GM12878 (cell line): ENCODE measurements around the gene ZKSCAN7. TPM values are rescaled to one million over a fixed set of nuclear protein-coding genes. Genes with fewer than 3 reads are reported as not detected.

ENCODE experiments used
- ATAC-seq: fragments of 200-7000 bp; cut with Tn5 transposase; 3 replicates; pipeline ENCODE4 v1.9.1; 2020; ENCODE audit warnings: mild to moderate bottlenecking, moderate library complexity
- BruUV-seq: library from RNA; stranded (reverse); fragments of 400-500 nt; replicated peaks from 2 replicates; lab custom pipeline; 2021; lab: Mats Ljungman, UMichigan
- CTCF ChIA-PET: fragments of 300-600 bp; sonication (Branson Sonifier 250); formaldehyde crosslinking; extraction: SDS; loops from one replicate; lab custom pipeline; 2021; ENCODE audit warnings: inconsistent platforms; lab: Yijun Ruan, JAX
- POLR2A ChIA-PET: fragments of 350-600 bp; formaldehyde crosslinking; extraction: SDS; loops from one replicate; lab custom pipeline; 2021; ENCODE audit warnings: inconsistent platforms; lab: Charles Lee
- RAD21 ChIA-PET: fragments of 300-600 bp; sonication (Branson Sonifier 250); formaldehyde crosslinking; loops from one replicate; lab custom pipeline; 2023; ENCODE audit warnings: antibody characterized with exemption; ENCODE audit not compliant: unreplicated experiment; lab: Charles Lee
- SMC1A ChIA-PET: fragments of 300-600 bp; sonication (Branson Sonifier 250); formaldehyde crosslinking; loops from one replicate; lab custom pipeline; 2023; ENCODE audit not compliant: unreplicated experiment, uncharacterized antibody; lab: Charles Lee
- DNase-seq: peaks from one replicate; pipeline ENCODE4 v3.0.0-alpha.2; 2011; ENCODE audit warnings: low read depth, low spot score
- FAIRE-seq: peaks from 3 replicates; lab custom pipeline; 2011; peaks lifted over from hg19 to GRCh38; lab: Jason Lieb, UNC
- H2AFZ ChIP-seq: 2 replicates; pipeline ENCODE4 v1.6.0; 2011; ENCODE audit warnings: low read depth, low read length, control low read depth; ENCODE audit not compliant: control insufficient read depth
- H3K27ac ChIP-seq: 2 replicates; pipeline ENCODE4 v1.5.1; 2011; ENCODE audit warnings: control low read depth; ENCODE audit not compliant: control insufficient read depth, insufficient read depth
- H3K27me3 ChIP-seq, 2 experiments: replicated peaks in 1 of 2; 2 replicates each; pipeline versions ENCODE4 v1.6.0 to v1.6.1; 2011; ENCODE audit warnings: low read length in 1 of 2; ENCODE audit not compliant: control insufficient read depth in 2 of 2, insufficient read depth in 2 of 2
- H3K36me3 ChIP-seq, 2 experiments: 2 replicates each; pipeline ENCODE4 v1.5.1; 2011; ENCODE audit warnings: low read length in 1 of 2; ENCODE audit not compliant: control insufficient read depth in 2 of 2, insufficient read depth in 2 of 2
- H3K4me1 ChIP-seq: 2 replicates; pipeline ENCODE4 v1.6.1; 2011; ENCODE audit warnings: mild to moderate bottlenecking, low read length, moderate library complexity, mixed read lengths; ENCODE audit not compliant: control insufficient read depth, insufficient read depth
- H3K4me2 ChIP-seq: 2 replicates; pipeline ENCODE4 v1.6.0; 2011; ENCODE audit warnings: control low read depth; ENCODE audit not compliant: control insufficient read depth, insufficient read depth
- H3K4me3 ChIP-seq: fragments of 200-600 bp; sonication (generic); 2 replicates; pipeline ENCODE4 v1.5.1; 2016
- H3K79me2 ChIP-seq: 2 replicates; pipeline ENCODE4 v1.6.0; 2011; ENCODE audit warnings: low read length; ENCODE audit not compliant: control insufficient read depth, insufficient read depth
- H3K9ac ChIP-seq: 2 replicates; pipeline ENCODE4 v1.8.0; 2011; ENCODE audit warnings: low read length, control low read depth, mixed read lengths; ENCODE audit not compliant: control insufficient read depth, insufficient read depth
- H3K9me3 ChIP-seq: replicated peaks from 3 replicates; pipeline ENCODE4 v1.5.1; 2011; ENCODE audit warnings: mild to moderate bottlenecking, low read length; ENCODE audit not compliant: control insufficient read depth, insufficient read depth
- H4K20me1 ChIP-seq: 2 replicates; pipeline ENCODE4 v1.6.0; 2011; ENCODE audit not compliant: control insufficient read depth, insufficient read depth
- ETV6 ChIP-seq, 2 experiments: fragments of 450-650 bp in 1 of 2; IDR thresholded peaks in 1 of 2; conservative IDR thresholded peaks in 1 of 2; 2 replicates each; pipeline ENCODE4 v1.6.1; 2014; ENCODE audit warnings: antibody characterized with exemption in 1 of 2, borderline replicate concordance in 1 of 2, low read depth in 1 of 2, mild to moderate bottlenecking in 1 of 2, moderate library complexity in 1 of 2
- IRF4 ChIP-seq: IDR thresholded peaks from 2 replicates; pipeline ENCODE4 v1.6.1; 2011; ENCODE audit warnings: low read depth, low read length
- SMARCA5 ChIP-seq: fragments of 450-650 bp; IDR thresholded peaks from 2 replicates; pipeline ENCODE4 v1.6.1; 2017; ENCODE audit warnings: mild to moderate bottlenecking
- SP1 ChIP-seq: IDR thresholded peaks from one replicate; pipeline ENCODE4 v1.6.1; 2011; ENCODE audit warnings: low read depth, low read length
- TARDBP ChIP-seq: IDR thresholded peaks from 2 replicates; pipeline ENCODE4 v1.6.1; 2016; ENCODE audit warnings: borderline replicate concordance
- YY1 ChIP-seq: IDR thresholded peaks from 2 replicates; pipeline ENCODE4 v1.6.1; 2011; ENCODE audit warnings: low read depth, mild to moderate bottlenecking, low read length
- ZNF24 ChIP-seq: fragments of 450-650 bp; IDR thresholded peaks from 2 replicates; pipeline ENCODE4 v1.6.1; 2017; ENCODE audit warnings: antibody characterized with exemption, mild to moderate bottlenecking
- WGBS: methylation state at CpG from one replicate; pipeline ENCODE4 v1.1.6; 2016; ENCODE audit warnings: low lambda C conversion rate; ENCODE audit not compliant: insufficient replicate concordance, insufficient coverage; ENCODE audit errors: missing lambda C conversion rate; 5-methylcytosine and 5-hydroxymethylcytosine counted together
- in situ Hi-C: fragments of 300-500 bp; cut with MboI; formaldehyde crosslinking; loops from 9 replicates; pipeline ENCODE4 v1.14.3; 2018; ENCODE audit warnings: mixed read lengths
- intact Hi-C: fragments of 100-400 bp; cut with micrococcal nuclease; formaldehyde crosslinking; loops from one replicate; pipeline ENCODE4 v1.14.2; 2022; ENCODE audit not compliant: unreplicated experiment
- polyA plus RNA-seq, 11 experiments: library from polyadenylated mRNA; depleted of rRNA in 4 of 11; unstranded in 6 of 11; stranded (reverse) in 5 of 11; fragments of >200 nt; fragmentation: Nextera tagmentation in 4 of 11; fragmentation: Illumina TruSeq in 1 of 11; extraction: Ambion mirVana in 4 of 11; extraction: Trizol in 1 of 11; gene quantifications; 1 replicate in 1 of 11; 2 replicates in 10 of 11; pipeline versions ENCODE4 v1.2.1 to v1.2.3, GENCODE V29; 2011 to 2016; ENCODE audit warnings: inconsistent platforms in 2 of 11, missing spikeins in 2 of 11, low read depth in 1 of 11
- total RNA-seq, 4 experiments: library from RNA; depleted of rRNA in 3 of 4; stranded (reverse); fragments of >200 nt in 3 of 4; fragmentation: Illumina TruSeq in 1 of 4; extraction: Trizol in 1 of 4; gene quantifications; 2 replicates each; pipeline versions ENCODE4 v1.2.1 to v1.2.3, GENCODE V29; 2013 to 2021
- TF ChIP-seq, protein P1 (sequence below): IDR thresholded peaks from 2 replicates; pipeline ENCODE4 v1.6.1; 2011; ENCODE audit warnings: low read depth, mild to moderate bottlenecking, low read length, moderate library complexity, borderline replicate concordance; ENCODE audit errors: extremely low read depth
- TF ChIP-seq, protein P2 (sequence below): fragments of 450-650 bp; IDR thresholded peaks from 2 replicates; pipeline ENCODE4 v1.6.1; 2018; ENCODE audit warnings: mild to moderate bottlenecking, low read depth, moderate library complexity; ENCODE audit not compliant: partially characterized antibody
- TF ChIP-seq, protein P3 (sequence below): fragments of 450-650 bp; IDR thresholded peaks from 2 replicates; pipeline ENCODE4 v1.6.1; 2017; ENCODE audit warnings: mild to moderate bottlenecking
- TF ChIP-seq, protein P4 (sequence below): IDR thresholded peaks from 2 replicates; pipeline ENCODE4 v1.6.1; 2011; ENCODE audit warnings: borderline replicate concordance, low read depth, mild to moderate bottlenecking, moderate library complexity, low read length; ENCODE audit not compliant: insufficient read depth, poor library complexity, severe bottlenecking

Gene ZKSCAN7
- total and polyA plus RNA-seq, 10 of the 15 experiments (the other 5 are each of a cell fraction or from before 2014, with no cell fraction given) = 0.77 to 6.0 (median 3.5) TPM

DNA sequence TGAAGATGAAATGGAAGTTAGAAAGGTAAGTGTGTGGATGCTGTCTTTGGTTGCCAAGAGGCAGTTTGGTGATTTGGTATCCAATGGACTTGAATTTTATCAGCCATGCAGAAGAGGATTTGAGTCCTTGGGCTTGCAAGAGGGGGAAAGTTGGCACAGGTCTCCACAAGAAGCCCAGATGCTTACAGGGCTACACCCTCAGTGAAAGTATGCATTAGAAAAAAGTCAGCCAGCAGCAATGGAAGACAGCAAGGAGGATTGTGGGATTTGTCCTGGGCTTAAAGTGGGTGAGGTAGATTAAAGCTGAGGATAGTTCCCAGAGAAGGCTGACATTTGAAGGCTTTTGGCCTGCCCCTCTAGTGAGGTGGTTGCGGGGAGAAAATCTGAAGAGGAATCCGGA is 46.8 kb downstream of the ZKSCAN7 start:
- no peak for FAIRE-seq
- TF ChIP-seq, protein P1, sequence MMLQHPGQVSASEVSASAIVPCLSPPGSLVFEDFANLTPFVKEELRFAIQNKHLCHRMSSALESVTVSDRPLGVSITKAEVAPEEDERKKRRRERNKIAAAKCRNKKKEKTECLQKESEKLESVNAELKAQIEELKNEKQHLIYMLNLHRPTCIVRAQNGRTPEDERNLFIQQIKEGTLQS = no peak
- no peak for TF ChIP-seq IRF4
- TF ChIP-seq SP1 = no peak
- no peak for TF ChIP-seq YY1
- no peak for TF ChIP-seq SMARCA5
- TF ChIP-seq ZNF24 = no peak
- TF ChIP-seq, protein P2, sequence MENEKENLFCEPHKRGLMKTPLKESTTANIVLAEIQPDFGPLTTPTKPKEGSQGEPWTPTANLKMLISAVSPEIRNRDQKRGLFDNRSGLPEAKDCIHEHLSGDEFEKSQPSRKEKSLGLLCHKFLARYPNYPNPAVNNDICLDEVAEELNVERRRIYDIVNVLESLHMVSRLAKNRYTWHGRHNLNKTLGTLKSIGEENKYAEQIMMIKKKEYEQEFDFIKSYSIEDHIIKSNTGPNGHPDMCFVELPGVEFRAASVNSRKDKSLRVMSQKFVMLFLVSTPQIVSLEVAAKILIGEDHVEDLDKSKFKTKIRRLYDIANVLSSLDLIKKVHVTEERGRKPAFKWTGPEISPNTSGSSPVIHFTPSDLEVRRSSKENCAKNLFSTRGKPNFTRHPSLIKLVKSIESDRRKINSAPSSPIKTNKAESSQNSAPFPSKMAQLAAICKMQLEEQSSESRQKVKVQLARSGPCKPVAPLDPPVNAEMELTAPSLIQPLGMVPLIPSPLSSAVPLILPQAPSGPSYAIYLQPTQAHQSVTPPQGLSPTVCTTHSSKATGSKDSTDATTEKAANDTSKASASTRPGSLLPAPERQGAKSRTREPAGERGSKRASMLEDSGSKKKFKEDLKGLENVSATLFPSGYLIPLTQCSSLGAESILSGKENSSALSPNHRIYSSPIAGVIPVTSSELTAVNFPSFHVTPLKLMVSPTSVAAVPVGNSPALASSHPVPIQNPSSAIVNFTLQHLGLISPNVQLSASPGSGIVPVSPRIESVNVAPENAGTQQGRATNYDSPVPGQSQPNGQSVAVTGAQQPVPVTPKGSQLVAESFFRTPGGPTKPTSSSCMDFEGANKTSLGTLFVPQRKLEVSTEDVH = no peak
- TF ChIP-seq, protein P3, sequence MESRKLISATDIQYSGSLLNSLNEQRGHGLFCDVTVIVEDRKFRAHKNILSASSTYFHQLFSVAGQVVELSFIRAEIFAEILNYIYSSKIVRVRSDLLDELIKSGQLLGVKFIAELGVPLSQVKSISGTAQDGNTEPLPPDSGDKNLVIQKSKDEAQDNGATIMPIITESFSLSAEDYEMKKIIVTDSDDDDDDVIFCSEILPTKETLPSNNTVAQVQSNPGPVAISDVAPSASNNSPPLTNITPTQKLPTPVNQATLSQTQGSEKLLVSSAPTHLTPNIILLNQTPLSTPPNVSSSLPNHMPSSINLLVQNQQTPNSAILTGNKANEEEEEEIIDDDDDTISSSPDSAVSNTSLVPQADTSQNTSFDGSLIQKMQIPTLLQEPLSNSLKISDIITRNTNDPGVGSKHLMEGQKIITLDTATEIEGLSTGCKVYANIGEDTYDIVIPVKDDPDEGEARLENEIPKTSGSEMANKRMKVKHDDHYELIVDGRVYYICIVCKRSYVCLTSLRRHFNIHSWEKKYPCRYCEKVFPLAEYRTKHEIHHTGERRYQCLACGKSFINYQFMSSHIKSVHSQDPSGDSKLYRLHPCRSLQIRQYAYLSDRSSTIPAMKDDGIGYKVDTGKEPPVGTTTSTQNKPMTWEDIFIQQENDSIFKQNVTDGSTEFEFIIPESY = no peak
- TF ChIP-seq ETV6 (conservative IDR thresholded peaks at IDR 0.05 in 1 of 2, IDR thresholded peaks at IDR 0.05 in 1 of 2; ENCODE audit: borderline replicate concordance in 1 of 2, low read depth in 1 of 2) = no peak
- TF ChIP-seq, protein P4, sequence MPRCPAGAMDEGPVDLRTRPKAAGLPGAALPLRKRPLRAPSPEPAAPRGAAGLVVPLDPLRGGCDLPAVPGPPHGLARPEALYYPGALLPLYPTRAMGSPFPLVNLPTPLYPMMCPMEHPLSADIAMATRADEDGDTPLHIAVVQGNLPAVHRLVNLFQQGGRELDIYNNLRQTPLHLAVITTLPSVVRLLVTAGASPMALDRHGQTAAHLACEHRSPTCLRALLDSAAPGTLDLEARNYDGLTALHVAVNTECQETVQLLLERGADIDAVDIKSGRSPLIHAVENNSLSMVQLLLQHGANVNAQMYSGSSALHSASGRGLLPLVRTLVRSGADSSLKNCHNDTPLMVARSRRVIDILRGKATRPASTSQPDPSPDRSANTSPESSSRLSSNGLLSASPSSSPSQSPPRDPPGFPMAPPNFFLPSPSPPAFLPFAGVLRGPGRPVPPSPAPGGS = no peak
- no peak for TF ChIP-seq TARDBP
- no TSS peak for BruUV-seq
- no peak for ATAC-seq
- no peak overlapping the region for H2AFZ ChIP-seq
- no peak overlapping the region for H3K4me2 ChIP-seq
- no peaks in the 10 kb centered on the region for H3K36me3 ChIP-seq
- ChIA-PET POLR2A (no interaction called here), SMC1A (no interaction called here), RAD21 (no interaction called here), CTCF (interaction anchor here (1.2 kb wide), 1 partner anchor 164 kb away, joined by 3 read pairs; no protein-coding TSS in a partner anchor)
- intact Hi-C loops (no loop called here), in situ Hi-C loops (no loop called here)
- H3K9me3 ChIP-seq = no peaks in the 10 kb centered on the region; the same call in 2 of the 3 replicates
- no peaks in the 10 kb centered on the region for H3K27me3 ChIP-seq
- no peaks in the 10 kb centered on the region for H3K79me2 ChIP-seq
- DNase-seq = no peak
- no peak overlapping the region for H3K27ac ChIP-seq
- 93% methylated on average over 2 of the region's 2 CpGs for WGBS
- no peaks in the 10 kb centered on the region for H3K4me1 ChIP-seq
- H3K9ac ChIP-seq = no peak overlapping the region
- no peak overlapping the region for H3K4me3 ChIP-seq
- H4K20me1 ChIP-seq = no peaks in the 10 kb centered on the region
